Hematopoietic multipotent progenitor cell treated with erythropoietin and hydrocortisone succinate and interleukin-3 and kit ligand, for 4 days (in vitro differentiated cells): ENCODE data around the gene TMPRSS15.
A peak's percentile ranks its signal among the peaks of the same experiment; 100 is the strongest.
"Not testable (repeated sequence)": the region's sequence is repeated elsewhere in the genome, so short reads cannot be mapped to it uniquely, and the experiment has no call there.

Source experiments
- DNase-seq: peaks from one replicate; pipeline ENCODE4 v3.0.0-alpha.2; 2015

The TMPRSS15 gene

DNA sequence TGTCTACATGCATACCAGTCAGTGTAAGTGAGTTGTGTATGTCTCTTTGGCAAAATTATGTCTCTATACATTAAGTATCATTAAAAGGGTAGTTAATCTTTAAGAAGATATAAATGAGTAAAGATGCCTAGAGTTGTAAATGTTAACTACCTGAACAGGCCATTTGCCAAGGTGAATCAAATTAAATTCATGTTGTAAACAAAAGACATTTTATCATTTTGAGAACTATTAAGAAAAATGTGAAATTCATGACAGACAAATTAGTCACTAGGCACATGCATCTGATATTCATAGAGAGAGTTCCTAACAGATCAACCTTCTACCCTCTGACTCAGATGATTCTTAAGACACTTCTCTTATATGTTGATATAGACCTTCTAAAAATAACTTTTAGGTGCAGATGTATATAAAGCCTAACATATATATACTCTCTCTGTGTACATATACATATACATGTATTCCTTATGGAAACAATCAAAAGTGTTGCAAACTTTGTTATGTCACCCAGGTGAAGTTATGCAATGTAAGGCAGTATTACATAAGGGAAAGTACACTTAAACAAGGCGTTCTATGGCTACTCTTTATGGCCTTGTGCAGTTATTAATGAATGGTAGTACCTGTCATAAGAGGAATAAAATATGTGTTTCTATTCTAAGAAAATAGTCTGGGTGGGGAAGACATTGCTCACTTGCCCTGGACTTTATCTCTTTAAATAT lies at the start of gene TMPRSS15:
Gene TMPRSS15 (minus strand): TSS at position 51 of the 716 bp plus-strand sequence. CDS start 163 bp downstream, outside the sequence.
- no peak for DNase-seq

DNA sequence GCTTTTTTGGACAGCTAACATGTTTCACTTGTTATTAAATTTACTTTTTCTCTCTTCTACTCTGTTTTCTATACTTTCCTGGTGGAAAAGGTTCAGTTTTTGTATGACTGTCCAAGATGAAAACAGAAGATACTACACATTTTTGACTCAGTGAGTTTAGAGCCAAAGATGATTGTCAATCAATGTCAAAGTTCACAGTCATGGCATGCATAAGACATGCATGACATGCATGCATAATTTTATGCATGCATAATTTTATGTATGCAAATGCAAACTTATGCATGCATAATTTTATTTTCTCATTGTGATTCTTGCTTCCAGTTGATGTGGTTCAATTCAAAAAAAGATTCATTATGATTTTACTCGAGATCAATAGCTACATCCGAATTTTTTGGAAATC lies 48.1 kb upstream of the TMPRSS15 start:
- no peak for DNase-seq

DNA sequence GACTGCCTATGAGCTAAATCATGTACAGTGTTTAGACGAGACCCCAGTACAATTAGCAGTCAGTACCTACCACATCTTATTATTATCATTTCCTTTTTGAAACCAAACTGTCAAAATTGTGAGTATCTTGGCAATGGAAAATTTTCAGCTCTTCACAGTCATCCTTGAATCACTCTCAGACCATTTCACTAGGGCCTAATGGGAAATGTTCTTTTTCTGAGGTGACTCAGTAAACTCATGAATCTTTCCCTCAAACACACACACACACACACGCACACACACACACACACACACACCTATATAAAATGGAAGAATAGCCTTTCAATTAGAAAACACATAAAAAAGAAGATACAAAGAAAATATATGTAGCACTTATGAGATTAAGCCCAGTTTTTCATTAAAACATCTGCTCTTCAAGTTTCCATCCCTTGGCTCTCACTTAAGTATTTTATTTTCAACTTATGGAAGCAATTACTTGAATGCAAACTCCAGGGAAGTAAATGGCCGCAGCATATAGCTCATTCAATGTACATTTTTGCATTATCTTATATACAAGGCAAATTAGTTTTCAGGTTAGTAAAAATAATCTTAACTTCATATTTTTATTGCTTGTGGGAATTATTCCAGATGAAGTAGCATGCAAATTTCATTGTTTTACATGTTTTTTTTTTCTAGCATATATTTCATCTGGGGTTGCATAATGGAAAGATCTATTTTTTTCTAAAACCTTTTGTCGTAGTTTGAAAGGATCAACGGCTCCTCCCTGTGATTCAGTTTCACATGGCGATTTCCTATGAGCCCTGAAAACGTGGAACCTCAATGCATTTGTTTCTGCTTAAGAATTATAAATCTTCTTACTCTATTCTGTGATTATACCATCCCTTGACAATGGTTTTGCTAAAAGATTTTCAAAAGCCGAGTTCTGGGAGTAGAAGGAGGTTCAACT lies 46.3 kb upstream of the TMPRSS15 start:
- no peak for DNase-seq

DNA sequence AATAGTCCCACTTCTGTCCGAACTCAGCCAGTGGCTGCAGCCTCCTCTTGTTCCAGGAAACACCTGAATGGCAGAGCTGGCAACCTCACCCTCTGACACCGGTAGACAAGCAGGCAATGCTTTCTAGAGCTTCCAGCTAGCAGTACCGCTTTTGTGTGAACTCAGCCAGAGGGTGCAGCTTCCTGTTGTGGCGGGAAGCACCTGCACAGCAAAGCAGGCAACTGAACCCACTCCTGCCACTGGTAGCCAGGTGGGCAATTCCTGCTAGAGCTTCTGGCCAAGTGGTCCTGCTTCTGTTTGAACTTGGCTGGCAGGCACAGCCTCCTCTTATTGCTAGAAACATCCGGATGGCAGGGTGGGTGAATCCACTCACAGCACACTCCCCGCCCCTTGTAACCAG lies 40.1 kb upstream of the TMPRSS15 start:
- DNase-seq, result peak; percentile 42

DNA sequence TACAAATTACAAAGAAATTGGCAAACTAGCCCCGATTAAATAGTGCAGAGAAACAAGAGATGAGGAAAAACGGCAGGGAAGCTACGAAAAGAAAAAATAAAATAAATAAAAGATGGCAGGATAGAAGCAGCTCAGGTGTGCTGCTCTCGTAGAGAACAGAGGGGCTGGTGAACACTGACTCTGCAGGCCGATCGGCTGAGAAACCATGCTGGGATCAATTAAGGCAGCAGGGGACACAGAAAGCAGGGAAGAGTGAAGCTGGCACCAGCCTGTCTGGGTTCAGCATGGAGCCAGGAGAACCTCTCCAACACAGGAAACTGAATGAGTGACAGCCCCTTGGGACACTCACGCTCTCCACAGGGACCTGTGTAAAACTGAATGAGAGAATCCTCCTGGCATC lies 39.5 kb upstream of the TMPRSS15 start:
- DNase-seq, result no peak

DNA sequence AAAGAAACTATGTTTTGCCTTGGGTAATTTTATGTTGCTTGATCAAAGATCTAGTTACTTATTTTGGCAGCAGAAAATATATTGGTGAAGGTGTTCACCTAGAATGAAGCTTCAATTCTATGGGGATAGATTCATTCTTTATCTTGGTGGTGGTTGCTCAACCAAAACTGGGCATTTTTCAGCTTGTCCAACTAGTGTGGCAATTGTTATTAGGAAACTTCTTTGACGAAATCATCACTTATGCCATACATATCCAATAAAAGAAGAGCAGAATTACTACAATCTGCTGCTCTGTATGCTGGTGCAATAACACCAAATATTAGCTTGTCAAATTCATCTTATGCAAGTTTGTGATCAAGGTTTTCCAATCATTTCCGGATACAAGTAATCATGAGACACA lies 26.8 kb upstream of the TMPRSS15 start:
- DNase-seq, result peak; percentile 5

DNA sequence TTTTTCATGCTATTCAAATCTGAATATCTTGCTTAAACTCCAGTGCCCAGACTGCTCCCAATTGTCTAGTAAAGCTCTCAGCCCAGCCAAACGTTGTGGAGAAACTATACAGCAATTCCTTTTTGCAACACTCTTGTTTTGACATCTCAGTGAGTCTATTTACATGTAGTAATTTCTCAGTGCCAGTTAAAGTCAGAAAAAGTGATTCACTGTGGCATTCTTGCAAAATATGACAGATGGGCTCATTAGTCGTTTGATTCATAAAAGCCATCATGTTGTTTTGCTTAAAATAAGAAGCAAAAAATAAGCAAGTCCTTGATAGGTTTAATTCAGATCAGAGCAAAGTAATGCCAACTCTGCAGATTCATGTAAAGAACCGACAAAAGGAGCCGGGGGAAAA lies 20.7 kb upstream of the TMPRSS15 start:
- no peak for DNase-seq

DNA sequence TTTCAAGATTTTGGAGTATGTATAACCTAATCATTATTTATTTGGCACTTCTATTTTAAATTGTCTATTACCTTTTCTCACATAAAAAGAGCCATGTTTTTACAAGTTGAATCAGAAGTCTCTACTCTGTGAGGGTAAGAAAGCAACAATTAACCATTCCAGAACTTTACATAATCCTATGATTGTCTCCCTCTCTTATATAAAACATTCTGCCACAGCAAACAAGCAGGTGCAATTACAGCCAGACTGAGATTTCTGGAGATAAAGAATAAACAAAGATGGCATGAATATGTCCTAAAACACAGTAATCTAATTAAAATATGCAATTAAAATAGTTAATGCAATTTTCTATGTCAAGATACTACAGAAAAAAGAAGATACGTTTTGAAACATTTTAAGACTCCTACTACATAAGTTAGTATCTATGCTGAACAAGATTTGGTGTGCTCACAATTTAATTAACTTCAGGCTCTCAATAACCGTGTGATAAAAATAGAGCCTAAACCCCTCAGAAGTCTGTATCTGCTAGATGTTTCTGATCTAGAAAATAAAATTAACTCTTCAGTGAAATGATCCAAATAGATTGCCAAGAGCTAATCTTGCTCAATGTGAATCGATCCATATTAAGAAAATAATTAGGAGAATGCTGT lies 13.7 kb upstream of the TMPRSS15 start:
- no peak for DNase-seq

DNA sequence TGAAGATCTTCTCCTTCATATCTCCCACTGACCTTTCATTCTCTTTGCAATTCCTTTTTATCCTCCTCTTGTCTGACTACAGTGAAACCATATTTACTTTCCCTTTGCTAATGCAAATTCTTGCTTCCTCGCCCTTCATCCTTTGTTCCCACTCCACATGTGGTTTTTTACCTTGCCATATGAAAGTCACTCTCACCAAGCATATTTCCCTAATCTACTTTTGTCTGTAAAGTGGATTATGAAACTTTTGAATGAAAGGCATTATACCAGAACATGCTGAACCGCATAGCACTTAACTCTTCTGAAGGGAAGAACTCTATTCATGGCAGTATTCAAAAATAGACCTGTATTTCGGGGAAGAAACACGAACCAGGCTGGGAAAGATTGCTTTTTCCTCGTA lies 8.0 kb upstream of the TMPRSS15 start:
- no peak for DNase-seq

DNA sequence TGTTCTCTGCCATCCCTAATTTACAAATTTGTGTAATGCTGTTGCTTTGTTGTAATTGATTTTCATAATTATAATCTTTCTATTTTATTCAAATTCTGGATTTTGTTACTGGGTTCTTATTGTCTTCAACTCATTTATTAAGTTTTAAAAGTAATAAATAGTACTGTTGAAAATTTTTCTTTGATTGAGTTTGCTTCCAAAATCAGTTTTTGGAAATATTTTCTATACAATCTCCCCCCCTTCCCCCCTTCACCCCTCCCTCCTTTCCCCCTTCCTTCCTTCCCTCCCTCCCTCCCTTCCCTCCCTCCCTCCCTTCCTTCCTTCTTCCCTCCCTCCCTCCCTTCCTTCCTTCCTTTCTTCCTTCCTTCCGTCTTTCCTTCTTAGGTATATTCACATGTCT lies 6.0 kb upstream of the TMPRSS15 start:
- DNase-seq, result no peak

DNA sequence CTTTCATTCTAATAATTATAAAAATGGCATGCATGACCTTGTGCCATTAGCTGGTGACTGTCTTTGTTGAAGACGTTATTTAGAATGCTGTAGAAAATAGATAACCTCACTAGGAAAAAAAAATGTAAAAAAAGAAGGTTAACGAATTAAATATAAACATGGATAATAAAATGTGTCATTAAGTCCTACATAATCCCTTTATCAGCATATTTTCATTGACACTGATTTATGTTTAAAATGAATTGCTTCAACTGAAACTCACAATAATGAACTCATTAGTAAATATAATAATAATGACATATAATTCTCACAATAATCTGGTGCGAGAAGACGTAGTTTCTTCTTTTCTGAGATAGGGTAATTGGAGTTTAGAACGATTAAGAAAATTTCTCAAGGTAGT lies 4.7 kb downstream of the TMPRSS15 start:
- no peak for DNase-seq

DNA sequence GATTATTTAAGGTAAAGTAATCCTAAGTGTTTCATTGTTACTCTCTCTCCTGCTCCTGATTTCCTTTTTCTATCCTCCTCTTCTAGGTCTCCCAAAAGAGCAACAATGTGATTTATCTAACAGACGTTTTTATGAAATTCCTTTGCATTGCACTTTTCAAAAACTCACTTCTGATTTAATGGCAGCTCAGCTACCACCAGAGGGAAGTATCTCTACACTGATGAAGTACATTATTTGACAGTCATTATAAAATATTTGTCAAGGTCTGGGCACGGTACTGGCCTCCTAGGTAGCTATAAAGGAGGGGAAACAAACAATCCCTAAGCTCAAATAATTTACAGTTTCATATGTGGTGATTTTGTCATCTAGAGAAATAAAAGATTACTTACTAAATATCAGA lies 15.6 kb downstream of the TMPRSS15 start:
- peak; percentile 1 for DNase-seq

DNA sequence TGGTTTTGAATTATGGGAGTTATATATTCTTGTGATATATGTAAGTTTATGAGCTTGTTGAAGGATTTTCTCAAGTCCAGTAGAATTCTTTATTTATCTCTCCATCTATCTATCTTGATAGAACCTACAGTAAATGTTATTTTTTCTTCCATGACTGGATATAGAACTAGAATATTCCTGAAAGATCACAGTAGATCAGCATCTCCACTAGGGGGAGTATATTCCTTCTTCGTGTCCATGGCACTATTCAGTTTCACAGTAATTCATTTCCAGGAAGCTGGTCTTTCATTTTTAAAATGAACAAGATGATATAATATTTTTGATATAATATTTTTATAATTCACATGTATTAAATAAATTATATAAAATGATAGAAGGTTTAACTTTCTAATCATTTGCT lies 18.8 kb downstream of the TMPRSS15 start:
- peak; percentile 70 for DNase-seq

DNA sequence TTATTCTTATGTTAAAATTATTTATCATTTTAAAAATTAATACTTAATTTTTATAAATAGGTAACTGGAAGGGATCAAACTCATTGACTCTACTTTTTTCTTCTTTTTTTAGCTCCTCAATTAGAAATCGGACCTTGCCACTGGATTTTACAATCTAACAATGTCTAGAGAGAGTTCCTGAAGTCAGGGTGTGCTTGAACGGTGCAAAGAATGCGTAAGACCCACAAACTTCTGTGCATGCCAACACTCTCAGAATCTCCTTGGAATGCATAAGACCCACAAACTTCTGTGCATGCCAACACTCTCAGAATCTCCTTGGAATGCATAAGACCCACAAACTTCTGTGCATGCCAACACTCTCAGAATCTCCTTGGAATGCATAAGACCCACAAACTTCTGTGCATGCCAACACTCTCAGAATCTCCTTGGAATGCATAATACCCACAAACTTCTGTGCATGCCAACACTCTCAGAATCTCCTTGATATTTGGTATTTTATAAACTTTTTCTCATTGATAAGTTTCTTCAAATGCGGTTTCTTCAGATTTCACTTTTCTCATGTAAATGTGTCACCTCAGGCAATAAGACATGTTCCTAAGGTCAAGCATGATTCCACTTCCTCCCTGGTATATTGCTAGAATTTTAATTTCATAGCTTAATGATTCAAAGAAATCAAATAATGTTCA lies 20.5 kb downstream of the TMPRSS15 start:
- not testable (repeated sequence) for DNase-seq

DNA sequence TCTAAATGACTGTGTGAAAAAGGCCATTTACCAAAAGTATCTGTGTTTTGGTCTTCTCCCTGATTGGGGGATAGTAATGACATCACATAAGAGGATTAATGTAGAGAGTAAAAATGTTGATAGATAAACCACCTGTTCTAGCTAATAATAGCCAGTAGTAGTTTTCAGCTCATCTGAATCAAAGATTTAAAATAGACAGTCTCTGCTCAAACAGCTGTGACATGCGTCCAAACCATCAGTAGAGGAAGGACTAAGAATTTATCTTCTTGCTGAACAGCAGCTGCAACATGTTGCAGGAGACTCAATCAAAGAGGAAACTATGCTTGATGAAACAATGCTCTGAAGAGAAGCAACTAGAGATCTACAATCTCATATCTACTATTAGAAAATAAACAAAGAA lies 21.4 kb downstream of the TMPRSS15 start:
- no peak for DNase-seq

DNA sequence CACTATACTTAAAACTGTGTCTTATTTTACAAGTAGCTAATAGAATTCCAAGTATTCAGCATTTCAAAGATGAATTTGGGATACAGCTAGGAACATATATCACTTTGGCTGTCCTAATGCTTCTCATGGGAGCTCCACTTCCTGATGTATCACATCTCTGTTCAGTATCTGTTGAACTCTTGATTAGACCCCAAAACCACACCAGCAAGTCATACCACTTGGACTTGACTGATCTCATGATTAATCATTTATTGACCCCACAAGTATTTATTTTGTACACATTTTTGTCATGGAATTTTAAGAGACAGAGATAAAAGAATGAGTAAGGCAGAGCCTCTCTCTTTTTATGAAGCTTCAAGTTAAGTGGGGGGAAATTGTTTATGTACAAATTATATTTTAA lies 30.0 kb downstream of the TMPRSS15 start:
- DNase-seq, result no peak

DNA sequence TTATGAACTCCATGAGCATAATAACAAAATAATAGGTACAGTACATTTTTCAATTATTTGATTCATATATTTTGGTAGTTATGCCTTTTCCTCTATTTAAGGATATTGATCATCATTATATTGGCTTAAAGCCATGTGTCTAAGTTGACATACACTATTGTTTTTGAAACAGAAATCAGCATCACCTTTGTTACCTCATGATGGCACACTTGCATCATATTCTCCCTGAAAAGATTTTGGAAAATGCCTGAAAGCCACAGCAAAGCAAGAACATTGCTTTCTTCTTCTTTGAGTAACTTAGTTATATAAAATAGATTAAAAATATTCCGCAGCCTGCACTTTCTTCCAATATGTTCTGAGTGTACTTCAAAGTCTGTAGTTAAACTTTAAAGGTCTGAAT lies 33.3 kb downstream of the TMPRSS15 start:
- no peak for DNase-seq

DNA sequence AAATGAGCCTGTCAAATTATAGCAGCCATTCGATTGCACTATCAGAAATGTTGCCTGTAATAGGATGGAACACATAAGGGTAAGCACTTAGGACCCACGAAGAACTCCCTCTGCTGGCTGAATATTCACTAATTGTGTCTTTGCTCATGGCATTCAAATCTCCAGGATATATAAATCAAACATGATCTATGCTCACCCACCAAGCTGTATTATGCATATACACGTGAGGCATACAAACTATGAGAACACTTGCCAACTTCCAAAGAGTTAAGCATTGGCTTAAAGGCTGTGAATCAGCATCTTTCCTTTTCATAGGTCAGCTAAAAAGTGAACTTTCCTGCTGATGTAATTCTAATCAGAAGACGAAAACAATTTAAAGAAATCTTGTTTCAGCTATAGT lies 34.5 kb downstream of the TMPRSS15 start:
- peak; percentile 60 for DNase-seq

DNA sequence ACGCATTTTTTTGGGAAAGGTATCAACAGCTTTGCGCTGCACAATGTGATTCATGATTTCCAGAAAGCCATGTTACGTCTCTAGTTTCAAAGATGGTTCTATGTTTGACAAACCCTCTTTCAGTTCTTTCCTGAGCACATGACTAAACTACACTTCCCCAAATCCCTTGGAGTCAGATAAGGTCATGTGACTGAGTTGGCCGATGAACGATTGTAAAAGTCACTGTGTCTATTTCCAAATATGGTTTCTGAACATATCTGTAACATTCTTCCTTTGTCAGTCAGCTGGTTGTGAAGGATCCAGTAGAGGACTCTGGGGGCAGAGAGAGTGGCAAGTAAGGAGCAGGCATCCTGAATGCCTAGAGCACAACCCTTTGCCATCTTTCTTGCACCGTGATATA lies 35.4 kb downstream of the TMPRSS15 start:
- peak; percentile 14 for DNase-seq

DNA sequence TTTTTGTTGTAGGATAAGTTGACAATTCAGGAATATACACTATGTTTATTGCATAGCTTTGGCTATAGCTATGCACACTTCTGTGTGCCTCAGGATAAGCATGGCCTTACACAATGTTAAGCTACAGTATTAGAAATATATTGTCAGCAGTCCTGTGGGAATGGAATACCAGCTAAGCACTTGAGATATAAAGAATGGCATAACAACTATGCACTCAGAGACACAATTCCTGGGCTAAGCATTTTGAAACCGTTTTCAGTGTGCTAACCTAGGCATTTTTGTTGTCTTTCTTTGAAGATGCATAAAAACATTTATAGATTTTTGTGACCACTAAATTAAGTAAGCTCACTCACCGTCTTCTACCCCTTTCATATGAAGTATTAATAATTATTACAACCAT lies 46.8 kb downstream of the TMPRSS15 start:
- DNase-seq, result no peak

DNA sequence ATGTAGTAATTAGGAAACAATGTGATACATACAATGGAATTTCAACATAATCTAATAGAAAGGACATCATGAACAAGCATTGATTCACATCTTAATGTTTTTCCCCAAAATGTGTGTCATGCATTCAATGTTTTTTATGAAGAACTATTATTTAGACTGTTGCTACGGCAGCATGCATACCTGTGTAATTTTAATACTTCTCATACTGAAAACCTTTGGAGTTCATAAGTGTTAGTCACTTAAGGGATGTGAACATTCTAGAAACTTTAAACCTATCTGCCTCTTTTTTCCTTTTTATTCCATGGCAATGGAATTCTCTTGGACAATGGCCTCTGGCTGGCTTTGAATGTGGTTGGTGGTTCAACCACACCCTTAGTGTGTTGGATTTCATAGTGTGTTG lies 48.6 kb downstream of the TMPRSS15 start:
- DNase-seq, result no peak

DNA sequence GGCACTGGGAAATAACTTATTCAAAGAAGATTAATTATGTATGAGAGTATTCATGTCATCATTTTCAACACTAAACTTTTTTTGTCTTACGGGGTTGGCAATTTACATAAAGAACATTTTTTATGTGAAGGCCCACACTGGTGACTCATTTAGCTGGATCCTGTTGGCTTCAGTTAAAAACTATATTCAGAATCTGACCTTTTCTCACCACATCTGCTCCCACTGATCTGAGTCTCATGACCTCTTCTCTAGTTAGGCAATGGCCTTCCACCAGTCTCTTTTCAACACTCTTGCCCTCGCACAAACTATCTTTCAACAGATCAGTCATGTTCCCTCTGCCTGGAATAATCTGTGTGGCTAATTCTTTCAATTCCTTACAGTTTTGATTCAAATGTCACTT lies 53.4 kb downstream of the TMPRSS15 start:
- no peak for DNase-seq

DNA sequence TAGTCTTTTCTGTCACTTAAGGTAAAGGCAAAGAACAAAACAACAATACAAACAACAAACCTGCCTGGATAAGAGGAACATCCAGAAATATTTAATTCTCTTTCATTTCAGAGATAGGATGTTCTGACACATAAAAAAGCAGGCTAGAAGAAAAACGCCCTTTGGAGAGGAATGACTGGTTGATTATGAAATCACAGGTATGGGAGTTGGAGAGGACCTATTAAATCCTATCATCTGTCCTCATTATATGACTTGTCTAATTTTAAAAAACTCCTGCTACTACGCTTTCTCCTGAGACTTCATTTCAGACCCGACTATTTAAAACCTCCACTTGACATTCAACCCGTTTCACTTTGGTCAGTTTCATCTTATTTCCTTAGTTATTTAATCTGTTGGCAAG lies 54.1 kb downstream of the TMPRSS15 start:
- DNase-seq, result no peak
